Liver (tissue), 3 donors: Measurements from ENCODE around the gene CCDC15.

Experiments
- MAX ChIP-seq: IDR thresholded peaks from 2 replicates; pipeline ENCODE4 v1.6.1; 2016; ENCODE audit warnings: antibody characterized with exemption
- RAD21 ChIP-seq, 2 donors: IDR thresholded peaks; 2 replicates each; pipeline ENCODE4 v1.6.1; 2016; ENCODE audit warnings: antibody characterized with exemption in 2 of 2, mild to moderate bottlenecking in 2 of 2
- REST ChIP-seq: IDR thresholded peaks from 2 replicates; pipeline ENCODE4 v1.6.1; 2016; ENCODE audit warnings: antibody characterized with exemption, mild to moderate bottlenecking
- TF ChIP-seq, protein P1 (sequence below): fragments of 150-350 bp; IDR thresholded peaks from 2 replicates; pipeline ENCODE4 v1.5.1; 2017; ENCODE audit warnings: improper control_type of control experiment, low read depth, low read length; ENCODE audit not compliant: missing input control
- TF ChIP-seq, protein P2 (sequence below): IDR thresholded peaks from 2 replicates; pipeline ENCODE4 v1.6.1; 2016; ENCODE audit warnings: antibody characterized with exemption
- donor health status: healthy.
- donor health status: healthy.

- TF ChIP-seq, protein P1, sequence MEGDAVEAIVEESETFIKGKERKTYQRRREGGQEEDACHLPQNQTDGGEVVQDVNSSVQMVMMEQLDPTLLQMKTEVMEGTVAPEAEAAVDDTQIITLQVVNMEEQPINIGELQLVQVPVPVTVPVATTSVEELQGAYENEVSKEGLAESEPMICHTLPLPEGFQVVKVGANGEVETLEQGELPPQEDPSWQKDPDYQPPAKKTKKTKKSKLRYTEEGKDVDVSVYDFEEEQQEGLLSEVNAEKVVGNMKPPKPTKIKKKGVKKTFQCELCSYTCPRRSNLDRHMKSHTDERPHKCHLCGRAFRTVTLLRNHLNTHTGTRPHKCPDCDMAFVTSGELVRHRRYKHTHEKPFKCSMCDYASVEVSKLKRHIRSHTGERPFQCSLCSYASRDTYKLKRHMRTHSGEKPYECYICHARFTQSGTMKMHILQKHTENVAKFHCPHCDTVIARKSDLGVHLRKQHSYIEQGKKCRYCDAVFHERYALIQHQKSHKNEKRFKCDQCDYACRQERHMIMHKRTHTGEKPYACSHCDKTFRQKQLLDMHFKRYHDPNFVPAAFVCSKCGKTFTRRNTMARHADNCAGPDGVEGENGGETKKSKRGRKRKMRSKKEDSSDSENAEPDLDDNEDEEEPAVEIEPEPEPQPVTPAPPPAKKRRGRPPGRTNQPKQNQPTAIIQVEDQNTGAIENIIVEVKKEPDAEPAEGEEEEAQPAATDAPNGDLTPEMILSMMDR: peak; percentile 33
- TF ChIP-seq RAD21 (IDR thresholded peaks at IDR 0.05) (peak; percentile 79 to 83), REST (no peak), MAX (no peak)
- TF ChIP-seq, protein P2, sequence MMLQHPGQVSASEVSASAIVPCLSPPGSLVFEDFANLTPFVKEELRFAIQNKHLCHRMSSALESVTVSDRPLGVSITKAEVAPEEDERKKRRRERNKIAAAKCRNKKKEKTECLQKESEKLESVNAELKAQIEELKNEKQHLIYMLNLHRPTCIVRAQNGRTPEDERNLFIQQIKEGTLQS: no peak
These were observed 38.2 kb upstream of the CCDC15 start for GRCh38 chr11:124915541-124916369.
